SK-N-SH (cell line): ENCODE data around the gene PRXL2B. TPM values are rescaled to one million over a fixed set of nuclear protein-coding genes. Genes with fewer than 3 reads are reported as not detected.

Experiments used
- CTCF ChIA-PET: fragments of 300-600, 350-600 bp; formaldehyde crosslinking; extraction: SDS; loops from one replicate; lab custom pipeline; 2021; lab: Yijun Ruan, JAX
- POLR2A ChIA-PET: fragments of 350-600 bp; sonication (Branson Sonifier 250); formaldehyde crosslinking; extraction: SDS; loops from one replicate; lab custom pipeline; 2020; ENCODE audit warnings: antibody characterized with exemption, inconsistent platforms; lab: Yijun Ruan, JAX
- DNase-seq: peaks from one replicate; pipeline ENCODE4 v3.0.0; 2012
- H2AFZ ChIP-seq: fragments of 200-600 bp; sonication (generic); 2 replicates; pipeline ENCODE4 v1.8.1; 2016; ENCODE audit warnings: antibody characterized with exemption, mild to moderate bottlenecking, low read depth
- H3F3A ChIP-seq: fragments of 200-600 bp; sonication (generic); replicated peaks from 2 replicates; pipeline ENCODE3; 2016; ENCODE audit warnings: antibody characterized with exemption, mild to moderate bottlenecking; ENCODE audit not compliant: insufficient read depth
- H3K27ac ChIP-seq, 2 experiments: fragments of 200-500 bp in 1 of 2; fragments of 200-600 bp in 1 of 2; sonication (Bioruptor generic) in 1 of 2; sonication (generic), shearing (Covaris generic) in 1 of 2; 2 replicates each; pipeline versions ENCODE4 v1.5.1 to v1.6.1; 2014 to 2016; ENCODE audit warnings: low read depth in 2 of 2, inconsistent platforms in 1 of 2, low read length in 1 of 2, mild to moderate bottlenecking in 1 of 2, mixed read lengths in 1 of 2
- H3K27me3 ChIP-seq: fragments of 200-600 bp; sonication (generic), shearing (Covaris generic); 2 replicates; pipeline ENCODE4 v1.6.1; 2016; ENCODE audit warnings: mixed run types; ENCODE audit not compliant: insufficient read depth
- H3K36me3 ChIP-seq, 2 experiments: fragments of 200-500 bp in 1 of 2; fragments of 200-600 bp in 1 of 2; sonication (Bioruptor generic) in 1 of 2; sonication (generic) in 1 of 2; replicated peaks in 1 of 2; 2 replicates each; pipeline versions ENCODE3 to v1.5.1; 2014 to 2016; ENCODE audit warnings: low read length in 1 of 2, mild to moderate bottlenecking in 1 of 2; ENCODE audit not compliant: insufficient read depth in 2 of 2, control insufficient read depth in 1 of 2
- H3K4me1 ChIP-seq, 2 experiments: fragments of 200-500 bp in 1 of 2; fragments of 200-600 bp in 1 of 2; sonication (Bioruptor generic) in 1 of 2; sonication (generic), shearing (Covaris generic) in 1 of 2; 2 replicates each; pipeline versions ENCODE4 v1.5.1 to v1.6.1; 2014 to 2016; ENCODE audit warnings: low read depth in 1 of 2, low read length in 1 of 2, mixed run types in 1 of 2; ENCODE audit not compliant: insufficient read depth in 2 of 2, control insufficient read depth in 1 of 2
- H3K4me2 ChIP-seq: fragments of 200-600 bp; sonication (generic), shearing (Covaris generic); 2 replicates; pipeline ENCODE4 v1.6.1; 2017; ENCODE audit warnings: mixed run types
- H3K4me3 ChIP-seq, 2 experiments: fragments of 200-500 bp in 1 of 2; fragments of 200-600 bp in 1 of 2; sonication (Bioruptor generic) in 1 of 2; sonication (generic), shearing (Covaris generic) in 1 of 2; 2 replicates each; pipeline versions ENCODE4 v1.5.1 to v1.8.1; 2014 to 2016; ENCODE audit warnings: low read depth in 2 of 2, inconsistent platforms in 1 of 2, low read length in 1 of 2, mild to moderate bottlenecking in 1 of 2, mixed read lengths in 1 of 2, moderate library complexity in 1 of 2
- H3K79me2 ChIP-seq: fragments of 200-600 bp; sonication (generic); 2 replicates; pipeline ENCODE4 v1.8.1; 2017; ENCODE audit warnings: mild to moderate bottlenecking; ENCODE audit not compliant: insufficient read depth
- H3K9ac ChIP-seq: fragments of 200-600 bp; sonication (generic); 2 replicates; pipeline ENCODE4 v1.6.1; 2017; ENCODE audit warnings: mixed run types
- H3K9me2 ChIP-seq: fragments of 200-600 bp; sonication (generic); 2 replicates; pipeline ENCODE4 v1.6.1; 2017; ENCODE audit warnings: mixed run types
- H3K9me3 ChIP-seq: fragments of 200-600 bp; sonication (generic); 2 replicates; pipeline ENCODE4 v1.6.1; 2017; ENCODE audit warnings: mixed run types, mild to moderate bottlenecking, moderate library complexity
- H4K20me1 ChIP-seq: fragments of 200-600 bp; sonication (generic); 2 replicates; pipeline ENCODE4 v1.6.1; 2017; ENCODE audit warnings: mild to moderate bottlenecking, mixed run types; ENCODE audit not compliant: insufficient read depth
- CHD2 ChIP-seq: fragments of 150-350 bp; IDR thresholded peaks from 2 replicates; pipeline ENCODE4 v1.6.1; 2018; ENCODE audit warnings: low read length; ENCODE audit not compliant: partially characterized antibody
- EZH2phosphoT487 ChIP-seq: fragments of 200-600 bp; sonication (generic); IDR thresholded peaks from 2 replicates; pipeline ENCODE4 v1.6.1; 2017; ENCODE audit warnings: low read depth, mixed run types, mild to moderate bottlenecking, antibody characterized with exemption, moderate library complexity, borderline replicate concordance
- FOSL2 ChIP-seq: IDR thresholded peaks from 2 replicates; pipeline ENCODE4 v1.4.0; 2012; ENCODE audit warnings: low read depth, mild to moderate bottlenecking, moderate library complexity, borderline replicate concordance
- FOXJ3 ChIP-seq: sonication (generic); formaldehyde crosslinking; IDR thresholded peaks from 2 replicates; pipeline ENCODE4 v1.5.1; 2020; ENCODE audit warnings: mild to moderate bottlenecking, missing genetic modification reagents
- FOXM1 ChIP-seq: IDR thresholded peaks from 2 replicates; pipeline ENCODE4 v1.4.0; 2012; ENCODE audit warnings: low read depth, mild to moderate bottlenecking
- GATA2 ChIP-seq: sonication (generic); formaldehyde crosslinking; IDR thresholded peaks from 2 replicates; pipeline ENCODE4 v1.5.0; 2020; ENCODE audit warnings: mild to moderate bottlenecking, missing genetic modification reagents
- MEF2A ChIP-seq: IDR thresholded peaks from 2 replicates; pipeline ENCODE4 v1.4.0; 2012; ENCODE audit warnings: low read depth, borderline replicate concordance
- MXI1 ChIP-seq: IDR thresholded peaks from 2 replicates; pipeline ENCODE4 v1.6.1; 2012; ENCODE audit warnings: mild to moderate bottlenecking, low read depth, low read length, improper control_type of control experiment
- NFIC ChIP-seq: IDR thresholded peaks from 2 replicates; pipeline ENCODE4 v1.4.0; 2012; ENCODE audit warnings: borderline replicate concordance
- RAD21 ChIP-seq: IDR thresholded peaks from 2 replicates; pipeline ENCODE4 v1.6.1; 2012; ENCODE audit warnings: mild to moderate bottlenecking, low read length
- RFX5 ChIP-seq: IDR thresholded peaks from 2 replicates; pipeline ENCODE4 v1.6.1; 2012; ENCODE audit warnings: mild to moderate bottlenecking, improper control_type of control experiment, low read length
- RXRA ChIP-seq: IDR thresholded peaks from 2 replicates; pipeline ENCODE4 v1.4.0; 2012; ENCODE audit warnings: low read depth, mild to moderate bottlenecking, borderline replicate concordance
- TAF1 ChIP-seq: IDR thresholded peaks from 2 replicates; pipeline ENCODE4 v1.6.1; 2012; ENCODE audit warnings: low read depth, mild to moderate bottlenecking, low read length, moderate library complexity, borderline replicate concordance
- TCF12 ChIP-seq: IDR thresholded peaks from 2 replicates; pipeline ENCODE4 v1.4.0; 2012
- YY1 ChIP-seq: IDR thresholded peaks from 2 replicates; pipeline ENCODE4 v1.4.0; 2012; ENCODE audit warnings: low read depth, mild to moderate bottlenecking
- WGBS: methylation state at CpG from one replicate; pipeline ENCODE4 v1.1.6; 2017; ENCODE audit warnings: low lambda C conversion rate; 5-methylcytosine and 5-hydroxymethylcytosine counted together
- polyA plus RNA-seq, 3 experiments: library from polyadenylated mRNA; depleted of rRNA; stranded (reverse); fragments of >200 nt; gene quantifications; 2 replicates each; pipeline ENCODE4 v1.2.3, GENCODE V29; 2012
- TF ChIP-seq, protein P1 (sequence below): fragments of 200-600 bp; sonication (generic); IDR thresholded peaks from 2 replicates; pipeline ENCODE4 v1.6.1; 2017; ENCODE audit warnings: antibody characterized with exemption, mild to moderate bottlenecking, moderate library complexity
- TF ChIP-seq, protein P2 (sequence below): IDR thresholded peaks from 2 replicates; pipeline ENCODE4 v1.4.0; 2012; ENCODE audit warnings: low read depth, borderline replicate concordance
- TF ChIP-seq, protein P3 (sequence below): IDR thresholded peaks from 2 replicates; pipeline ENCODE4 v1.4.0; 2012; ENCODE audit warnings: low read depth
- TF ChIP-seq, protein P4 (sequence below): fragments of 150-350 bp; IDR thresholded peaks from 2 replicates; pipeline ENCODE4 v1.6.1; 2017; ENCODE audit warnings: antibody characterized with exemption, low read length, low read depth, borderline replicate concordance

Gene PRXL2B
- polyA plus RNA-seq, 1 of the 3 experiments (the other 2 are of a cell fraction) = 33.7 TPM

DNA sequence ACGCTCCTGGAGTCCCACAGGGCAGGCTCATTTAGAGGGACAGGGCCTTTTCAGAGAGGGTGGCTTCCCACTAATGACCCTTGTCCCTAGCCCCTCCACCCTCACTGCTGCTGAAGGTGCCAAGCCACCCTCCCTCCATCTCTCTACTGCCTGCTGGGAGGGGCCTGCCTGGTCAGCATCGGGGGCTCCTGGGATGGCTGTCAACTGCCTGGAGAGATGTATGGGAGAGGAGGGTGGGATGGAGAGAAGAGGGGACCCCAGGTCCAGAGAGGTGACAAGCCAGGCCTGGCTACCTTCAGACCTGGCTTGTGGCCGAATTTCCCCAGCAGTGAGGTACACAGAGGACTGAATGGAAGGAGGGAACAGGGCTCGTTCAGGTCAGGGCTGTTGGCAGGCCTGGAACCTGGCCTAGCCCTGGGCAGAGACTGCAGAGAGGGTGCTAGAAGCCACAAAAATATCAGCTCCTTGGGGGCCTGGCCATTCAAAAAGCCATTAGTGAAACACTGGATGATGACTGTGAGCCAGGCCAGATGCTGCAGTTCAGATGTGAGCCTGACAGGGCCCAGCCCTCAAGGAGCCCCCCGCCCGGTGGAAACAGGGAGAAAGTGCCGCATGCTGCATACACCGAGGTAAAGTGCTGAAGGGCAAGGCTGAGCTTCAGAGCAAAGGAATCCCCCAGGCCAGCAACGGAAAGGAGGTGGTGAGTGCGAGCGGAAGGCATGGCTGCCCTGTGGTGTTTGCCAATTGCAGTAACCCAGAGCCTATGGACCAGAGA lies 26.2 kb downstream of the PRXL2B start:
- Histone ChIP-seq H3K4me1 (peaks cover 0 to 13% of the 10 kb centered on the region in 2 experiments; a peak in 1 of 4 replicates), H3K27me3 (no peaks in the 10 kb centered on the region), H3F3A (no peaks in the 10 kb centered on the region), H3K27ac (no peak overlapping the region), H3K36me3 (no peaks in the 10 kb centered on the region), H3K9me3 (no peaks in the 10 kb centered on the region), H3K4me2 (no peak overlapping the region), H4K20me1 (no peaks in the 10 kb centered on the region), H3K9me2 (no peaks in the 10 kb centered on the region), H3K79me2 (no peaks in the 10 kb centered on the region), H2AFZ (no peak overlapping the region), H3K9ac (no peak overlapping the region), H3K4me3 (no peak overlapping the region)
- ChIA-PET CTCF (interaction anchor here (1.0 kb wide), 1 partner anchor 198 kb away, joined by 3 read pairs; no protein-coding TSS in a partner anchor), POLR2A (no interaction called here)
- no peak for DNase-seq
- 60% methylated on average over 9 of the region's 11 CpGs for WGBS
- TF ChIP-seq, protein P1, sequence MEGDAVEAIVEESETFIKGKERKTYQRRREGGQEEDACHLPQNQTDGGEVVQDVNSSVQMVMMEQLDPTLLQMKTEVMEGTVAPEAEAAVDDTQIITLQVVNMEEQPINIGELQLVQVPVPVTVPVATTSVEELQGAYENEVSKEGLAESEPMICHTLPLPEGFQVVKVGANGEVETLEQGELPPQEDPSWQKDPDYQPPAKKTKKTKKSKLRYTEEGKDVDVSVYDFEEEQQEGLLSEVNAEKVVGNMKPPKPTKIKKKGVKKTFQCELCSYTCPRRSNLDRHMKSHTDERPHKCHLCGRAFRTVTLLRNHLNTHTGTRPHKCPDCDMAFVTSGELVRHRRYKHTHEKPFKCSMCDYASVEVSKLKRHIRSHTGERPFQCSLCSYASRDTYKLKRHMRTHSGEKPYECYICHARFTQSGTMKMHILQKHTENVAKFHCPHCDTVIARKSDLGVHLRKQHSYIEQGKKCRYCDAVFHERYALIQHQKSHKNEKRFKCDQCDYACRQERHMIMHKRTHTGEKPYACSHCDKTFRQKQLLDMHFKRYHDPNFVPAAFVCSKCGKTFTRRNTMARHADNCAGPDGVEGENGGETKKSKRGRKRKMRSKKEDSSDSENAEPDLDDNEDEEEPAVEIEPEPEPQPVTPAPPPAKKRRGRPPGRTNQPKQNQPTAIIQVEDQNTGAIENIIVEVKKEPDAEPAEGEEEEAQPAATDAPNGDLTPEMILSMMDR = no peak
- no peak for TF ChIP-seq TCF12
- TF ChIP-seq, protein P2, sequence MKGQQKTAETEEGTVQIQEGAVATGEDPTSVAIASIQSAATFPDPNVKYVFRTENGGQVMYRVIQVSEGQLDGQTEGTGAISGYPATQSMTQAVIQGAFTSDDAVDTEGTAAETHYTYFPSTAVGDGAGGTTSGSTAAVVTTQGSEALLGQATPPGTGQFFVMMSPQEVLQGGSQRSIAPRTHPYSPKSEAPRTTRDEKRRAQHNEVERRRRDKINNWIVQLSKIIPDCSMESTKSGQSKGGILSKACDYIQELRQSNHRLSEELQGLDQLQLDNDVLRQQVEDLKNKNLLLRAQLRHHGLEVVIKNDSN = no peak
- TF ChIP-seq EZH2phosphoT487 = no peak
- TF ChIP-seq NFIC = no peak
- no peak for TF ChIP-seq MXI1
- TF ChIP-seq FOXJ3 (CRISPR knock-in tag) = no peak
- TF ChIP-seq, protein P3, sequence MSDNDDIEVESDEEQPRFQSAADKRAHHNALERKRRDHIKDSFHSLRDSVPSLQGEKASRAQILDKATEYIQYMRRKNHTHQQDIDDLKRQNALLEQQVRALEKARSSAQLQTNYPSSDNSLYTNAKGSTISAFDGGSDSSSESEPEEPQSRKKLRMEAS = no peak
- TF ChIP-seq RAD21 = no peak
- TF ChIP-seq FOSL2 = no peak
- no peak for TF ChIP-seq YY1
- no peak for TF ChIP-seq RXRA
- TF ChIP-seq MEF2A = no peak
- TF ChIP-seq GATA2 (CRISPR knock-in tag) = no peak
- no peak for TF ChIP-seq TAF1
- TF ChIP-seq, protein P4, sequence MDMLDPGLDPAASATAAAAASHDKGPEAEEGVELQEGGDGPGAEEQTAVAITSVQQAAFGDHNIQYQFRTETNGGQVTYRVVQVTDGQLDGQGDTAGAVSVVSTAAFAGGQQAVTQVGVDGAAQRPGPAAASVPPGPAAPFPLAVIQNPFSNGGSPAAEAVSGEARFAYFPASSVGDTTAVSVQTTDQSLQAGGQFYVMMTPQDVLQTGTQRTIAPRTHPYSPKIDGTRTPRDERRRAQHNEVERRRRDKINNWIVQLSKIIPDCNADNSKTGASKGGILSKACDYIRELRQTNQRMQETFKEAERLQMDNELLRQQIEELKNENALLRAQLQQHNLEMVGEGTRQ = no peak
- no peak for TF ChIP-seq FOXM1
- no peak for TF ChIP-seq RFX5
- TF ChIP-seq CHD2 = no peak
